ENCODE data around the gene HEYL. TPM values are rescaled to one million over a fixed set of nuclear protein-coding genes. Genes with fewer than 3 reads are reported as not detected.

Gene HEYL
- total RNA-seq, 1 experiment from 2014 or later: 3.4 TPM

DNA sequence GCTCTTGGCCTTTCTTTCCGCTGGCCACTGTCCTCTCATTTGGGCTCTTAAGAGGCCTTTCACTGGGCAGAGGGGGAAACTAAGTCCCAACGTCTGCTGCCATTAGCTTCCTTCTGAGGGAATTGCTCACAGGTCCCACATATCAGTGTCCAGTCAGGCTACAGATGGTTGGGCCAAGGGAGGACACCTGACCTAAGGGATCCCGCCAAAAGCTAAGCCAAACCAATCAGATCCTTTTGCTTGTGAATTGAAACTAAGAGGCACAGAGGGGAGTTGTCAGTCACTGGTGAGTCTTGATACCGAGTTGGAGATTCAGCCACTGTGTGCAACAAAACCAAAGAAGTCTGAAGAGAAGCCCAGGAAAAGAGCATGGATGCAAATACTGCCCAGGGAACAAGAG lies 38.2 kb upstream of the HEYL start:
- H3K4me3 Mint-ChIP-seq (ENCODE audit: unreplicated experiment): no peak overlapping the region
- H3K27ac Mint-ChIP-seq (ENCODE audit: unreplicated experiment): no peak overlapping the region
- H3K36me3 ChIP-seq (ENCODE audit: control insufficient read depth, insufficient read depth, low read length): no peaks in the 10 kb centered on the region
- no peaks in the 10 kb centered on the region for H3K9me3 Mint-ChIP-seq (ENCODE audit: unreplicated experiment)
- intact Hi-C loops (cut with micrococcal nuclease; ENCODE audit: unreplicated experiment): no loop called here
- H3K27me3 Mint-ChIP-seq (ENCODE audit: insufficient read depth, unreplicated experiment): peaks cover 3% of the 10 kb centered on the region
- H3K4me1 Mint-ChIP-seq (ENCODE audit: low read depth, unreplicated experiment): no peaks in the 10 kb centered on the region
- no peak overlapping the region for H3K4me3 ChIP-seq (ENCODE audit: low read depth, low read length)
- BruUV-seq (replicated peaks): no TSS peak
- no peaks in the 10 kb centered on the region for H3K27me3 ChIP-seq (replicated peaks; ENCODE audit: control insufficient read depth, insufficient read depth, low read length)
- POLR2A ChIA-PET: no interaction called here
- no peaks in the 10 kb centered on the region for H3K4me1 ChIP-seq
- no peaks in the 10 kb centered on the region for H3K9me3 ChIP-seq
- DNase-seq: no peak
- CTCF ChIA-PET: no interaction called here
- H3K36me3 Mint-ChIP-seq (ENCODE audit: insufficient read depth, unreplicated experiment): no peaks in the 10 kb centered on the region
- TF ChIP-seq, protein P1, sequence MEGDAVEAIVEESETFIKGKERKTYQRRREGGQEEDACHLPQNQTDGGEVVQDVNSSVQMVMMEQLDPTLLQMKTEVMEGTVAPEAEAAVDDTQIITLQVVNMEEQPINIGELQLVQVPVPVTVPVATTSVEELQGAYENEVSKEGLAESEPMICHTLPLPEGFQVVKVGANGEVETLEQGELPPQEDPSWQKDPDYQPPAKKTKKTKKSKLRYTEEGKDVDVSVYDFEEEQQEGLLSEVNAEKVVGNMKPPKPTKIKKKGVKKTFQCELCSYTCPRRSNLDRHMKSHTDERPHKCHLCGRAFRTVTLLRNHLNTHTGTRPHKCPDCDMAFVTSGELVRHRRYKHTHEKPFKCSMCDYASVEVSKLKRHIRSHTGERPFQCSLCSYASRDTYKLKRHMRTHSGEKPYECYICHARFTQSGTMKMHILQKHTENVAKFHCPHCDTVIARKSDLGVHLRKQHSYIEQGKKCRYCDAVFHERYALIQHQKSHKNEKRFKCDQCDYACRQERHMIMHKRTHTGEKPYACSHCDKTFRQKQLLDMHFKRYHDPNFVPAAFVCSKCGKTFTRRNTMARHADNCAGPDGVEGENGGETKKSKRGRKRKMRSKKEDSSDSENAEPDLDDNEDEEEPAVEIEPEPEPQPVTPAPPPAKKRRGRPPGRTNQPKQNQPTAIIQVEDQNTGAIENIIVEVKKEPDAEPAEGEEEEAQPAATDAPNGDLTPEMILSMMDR (IDR thresholded peaks at IDR 0.05; ENCODE audit: insufficient read depth in 1 of 2, low read depth in 1 of 2, low read length in 1 of 2, severe bottlenecking in 1 of 2, unreplicated experiment in 1 of 2): no peak

DNA sequence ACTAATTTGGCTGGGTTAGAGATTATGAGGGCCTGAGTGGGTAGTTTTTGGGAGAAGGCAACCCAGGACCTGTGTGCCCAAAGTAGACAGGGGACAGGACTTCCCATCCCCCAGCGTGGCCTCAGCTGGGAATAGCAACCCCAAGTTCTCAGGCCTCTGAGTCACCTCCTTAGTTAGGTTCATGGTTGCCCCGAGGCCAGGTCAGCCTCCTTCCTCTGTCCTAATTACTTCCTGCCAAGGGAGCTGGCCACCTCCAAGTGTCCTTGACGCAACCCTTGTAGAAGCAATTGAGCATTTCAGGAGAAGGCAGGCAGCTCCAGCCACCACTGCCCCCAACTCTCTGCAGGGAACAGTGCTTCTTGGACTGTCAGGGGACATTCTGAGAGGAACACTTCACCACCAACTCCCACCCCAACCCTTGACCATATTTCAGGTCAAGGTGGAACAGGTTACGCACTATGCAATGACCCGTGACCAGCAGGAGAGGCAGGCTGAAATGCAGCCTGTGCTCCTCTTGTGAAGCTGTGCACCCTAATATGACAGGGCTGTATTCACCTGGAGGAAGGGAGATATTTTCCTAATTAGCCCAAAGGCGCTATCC lies 37.6 kb upstream of the HEYL start:
- TF ChIP-seq, protein P1 (IDR thresholded peaks at IDR 0.05; ENCODE audit: insufficient read depth in 1 of 2, low read depth in 1 of 2, low read length in 1 of 2, severe bottlenecking in 1 of 2, unreplicated experiment in 1 of 2): no peak
- BruUV-seq (replicated peaks): no TSS peak

DNA sequence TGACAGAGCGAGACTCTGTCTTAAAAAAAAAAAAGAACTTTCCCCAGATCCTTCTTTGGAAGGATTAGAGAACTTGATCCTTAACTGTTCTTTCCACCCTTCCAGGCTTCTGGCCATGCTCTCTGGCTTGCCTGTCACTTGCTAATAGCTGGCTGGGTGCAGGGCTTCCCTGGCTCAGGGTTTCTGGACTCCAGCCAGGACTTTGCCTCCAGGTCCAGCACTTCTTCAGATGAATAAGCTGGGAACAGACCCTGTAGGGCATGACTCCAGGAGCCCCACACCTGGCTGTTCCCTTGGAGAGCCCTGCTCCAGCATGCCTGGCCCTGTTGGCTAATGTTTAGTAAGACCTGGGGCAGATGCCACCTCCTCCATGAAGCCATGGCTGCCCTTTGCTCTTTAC lies 35.8 kb upstream of the HEYL start:
- DNase-seq: no peak
- POLR2A ChIA-PET: no interaction called here
- H3K9me3 ChIP-seq: no peaks in the 10 kb centered on the region
- no peaks in the 10 kb centered on the region for H3K36me3 ChIP-seq (ENCODE audit: control insufficient read depth, insufficient read depth, low read length)
- Mint-ChIP-seq H3K9me3 (ENCODE audit: unreplicated experiment) (no peaks in the 10 kb centered on the region), H3K4me1 (ENCODE audit: low read depth, unreplicated experiment) (no peaks in the 10 kb centered on the region), H3K27me3 (ENCODE audit: insufficient read depth, unreplicated experiment) (peaks cover 5% of the 10 kb centered on the region), H3K4me3 (ENCODE audit: unreplicated experiment) (no peak overlapping the region), H3K36me3 (ENCODE audit: insufficient read depth, unreplicated experiment) (no peaks in the 10 kb centered on the region), H3K27ac (ENCODE audit: unreplicated experiment) (no peak overlapping the region)
- CTCF ChIA-PET: no interaction called here
- TF ChIP-seq, protein P1 (IDR thresholded peaks at IDR 0.05; ENCODE audit: insufficient read depth in 1 of 2, low read depth in 1 of 2, low read length in 1 of 2, severe bottlenecking in 1 of 2, unreplicated experiment in 1 of 2): no peak
- intact Hi-C loops (cut with micrococcal nuclease; ENCODE audit: unreplicated experiment): no loop called here
- H3K4me3 ChIP-seq (ENCODE audit: low read depth, low read length): no peak overlapping the region
- H3K27me3 ChIP-seq (replicated peaks; ENCODE audit: control insufficient read depth, insufficient read depth, low read length): no peaks in the 10 kb centered on the region; the same call in 1 of the 2 replicates
- no peaks in the 10 kb centered on the region for H3K4me1 ChIP-seq
- BruUV-seq (replicated peaks): no TSS peak

More for the DNA sequence above, 37.6 kb upstream of the HEYL start:
- Mint-ChIP-seq H3K27ac (ENCODE audit: unreplicated experiment) (no peak overlapping the region), H3K27me3 (ENCODE audit: insufficient read depth, unreplicated experiment) (peaks cover 3% of the 10 kb centered on the region), H3K4me3 (ENCODE audit: unreplicated experiment) (no peak overlapping the region), H3K4me1 (ENCODE audit: low read depth, unreplicated experiment) (no peaks in the 10 kb centered on the region), H3K9me3 (ENCODE audit: unreplicated experiment) (no peaks in the 10 kb centered on the region), H3K36me3 (ENCODE audit: insufficient read depth, unreplicated experiment) (no peaks in the 10 kb centered on the region)
- no peaks in the 10 kb centered on the region for H3K4me1 ChIP-seq
- no peak overlapping the region for H3K4me3 ChIP-seq (ENCODE audit: low read depth, low read length)
- ChIA-PET CTCF (no interaction called here), POLR2A (no interaction called here)
- no peaks in the 10 kb centered on the region for H3K9me3 ChIP-seq
- H3K27me3 ChIP-seq (replicated peaks; ENCODE audit: control insufficient read depth, insufficient read depth, low read length): no peaks in the 10 kb centered on the region
- DNase-seq: no peak
- H3K36me3 ChIP-seq (ENCODE audit: control insufficient read depth, insufficient read depth, low read length): no peaks in the 10 kb centered on the region
- intact Hi-C loops (cut with micrococcal nuclease; ENCODE audit: unreplicated experiment): no loop called here
